OCI-LY7 (cell line): ENCODE results near the gene KRTAP5-4. TPM values are rescaled to one million over a fixed set of nuclear protein-coding genes. Genes with fewer than 3 reads are reported as not detected.

Experiments
- BruUV-seq: library from RNA; stranded (reverse); fragments of 400-500 nt; replicated peaks from 2 replicates; lab custom pipeline; 2021; lab: Mats Ljungman, UMichigan
- CTCF ChIA-PET: fragments of 300-600 bp; sonication (Branson Sonifier 250); formaldehyde crosslinking; loops from one replicate; lab custom pipeline; 2022; ENCODE audit warnings: antibody characterized with exemption; ENCODE audit not compliant: unreplicated experiment; lab: Charles Lee
- POLR2A ChIA-PET: fragments of 300-600 bp; sonication (Branson Sonifier 250); formaldehyde crosslinking; loops from one replicate; lab custom pipeline; 2022; ENCODE audit warnings: antibody characterized with exemption; lab: Charles Lee
- DNase-seq: peaks from one replicate; pipeline ENCODE4 v3.0.0-alpha.2; 2015; ENCODE audit warnings: low spot score
- H2AFZ ChIP-seq: fragments of 200-600 bp; sonication (generic), shearing (Covaris generic); 2 replicates; pipeline ENCODE4 v1.6.1; 2014; ENCODE audit warnings: mild to moderate bottlenecking, antibody characterized with exemption, low read length, moderate library complexity
- H3K27ac ChIP-seq: fragments of 200-600 bp; sonication (generic); 2 replicates; pipeline ENCODE4 v1.5.1; 2014; ENCODE audit warnings: mixed run types, low read depth, mild to moderate bottlenecking, moderate library complexity, low read length, inconsistent platforms; ENCODE audit not compliant: poor library complexity, severe bottlenecking
- H3K36me3 ChIP-seq: fragments of 200-600 bp; sonication (generic); 2 replicates; pipeline ENCODE4 v1.6.1; 2014; ENCODE audit warnings: mild to moderate bottlenecking, antibody characterized with exemption, low read length, moderate library complexity, mixed read lengths; ENCODE audit not compliant: insufficient read depth
- H3K4me1 ChIP-seq: fragments of 200-600 bp; sonication (generic); 2 replicates; pipeline ENCODE4 v1.5.1; 2014; ENCODE audit warnings: mild to moderate bottlenecking, low read length; ENCODE audit not compliant: insufficient read depth, poor library complexity, severe bottlenecking
- H3K4me2 ChIP-seq: fragments of 200-600 bp; sonication (generic); 2 replicates; pipeline ENCODE4 v1.6.1; 2014; ENCODE audit warnings: mild to moderate bottlenecking, low read length
- H3K4me3 ChIP-seq: fragments of 200-600 bp; sonication (generic); 2 replicates; pipeline ENCODE4 v1.5.1; 2014; ENCODE audit warnings: mild to moderate bottlenecking, low read depth, low read length; ENCODE audit not compliant: poor library complexity, severe bottlenecking
- H3K79me2 ChIP-seq: fragments of 200-600 bp; sonication (generic); 2 replicates; pipeline ENCODE4 v1.6.1; 2016; ENCODE audit warnings: low read depth, mild to moderate bottlenecking, low read length, moderate library complexity, mixed read lengths; ENCODE audit not compliant: insufficient read depth
- H3K9me2 ChIP-seq: fragments of 200-600 bp; sonication (generic); 2 replicates; pipeline ENCODE4 v1.6.1; 2016; ENCODE audit warnings: mild to moderate bottlenecking, low read length, mixed read lengths; ENCODE audit not compliant: insufficient read depth
- H3K9me3 ChIP-seq: fragments of 200-600 bp; sonication (generic); 2 replicates; pipeline ENCODE4 v1.6.1; 2014; ENCODE audit warnings: mild to moderate bottlenecking, mixed run types, low read length, mixed read lengths
- H4K20me1 ChIP-seq: fragments of 200-600 bp; sonication (generic); 2 replicates; pipeline ENCODE4 v1.6.1; 2014; ENCODE audit warnings: mild to moderate bottlenecking, antibody characterized with exemption, low read length, moderate library complexity, mixed read lengths; ENCODE audit not compliant: insufficient read depth
- EZH2phosphoT487 ChIP-seq: fragments of 200-600 bp; sonication (generic); IDR thresholded peaks from 2 replicates; pipeline ENCODE4 v1.6.1; 2018; ENCODE audit warnings: low read depth, borderline replicate concordance, mild to moderate bottlenecking, mixed run types, antibody characterized with exemption, low read length, moderate library complexity, mixed read lengths
- intact Hi-C: fragments of 100-400 bp; cut with micrococcal nuclease; formaldehyde crosslinking; loops from one replicate; pipeline ENCODE4 v1.10.0; 2022; ENCODE audit not compliant: unreplicated experiment
- total RNA-seq, 2 experiments: library from RNA; depleted of rRNA in 1 of 2; stranded (reverse); fragments of >200 nt in 1 of 2; shearing (Covaris generic) in 1 of 2; gene quantifications; 2 replicates each; pipeline ENCODE4 v1.2.3, GENCODE V29; 2014 to 2022
- TF ChIP-seq, protein P1 (sequence below): fragments of 200-600 bp; sonication (generic); conservative IDR thresholded peaks from 2 replicates; pipeline ENCODE4 v1.5.1; 2014; ENCODE audit warnings: mild to moderate bottlenecking, antibody characterized with exemption, low read length, moderate library complexity, mixed read lengths

KRTAP5-4 gene
- total RNA-seq, 2 experiments from 2014 or later, result not detected

- Histone ChIP-seq H3K4me3 (no peak overlapping the region), H3K9me3 (no peaks in the 10 kb centered on the region), H3K36me3 (no peaks in the 10 kb centered on the region), H3K27ac (no peak overlapping the region), H3K4me2 (no peak overlapping the region), H3K4me1 (no peaks in the 10 kb centered on the region), H4K20me1 (no peaks in the 10 kb centered on the region), H3K79me2 (no peaks in the 10 kb centered on the region), H3K9me2 (no peaks in the 10 kb centered on the region), H2AFZ (no peak overlapping the region)
- ChIA-PET POLR2A (interaction anchor here (0.6 kb wide), 1 partner anchor 454 kb away, joined by 3 read pairs; no protein-coding TSS in a partner anchor), CTCF (no interaction called here)
- DNase-seq, result no peak
- TF ChIP-seq EZH2phosphoT487, result no peak
- TF ChIP-seq, protein P1, sequence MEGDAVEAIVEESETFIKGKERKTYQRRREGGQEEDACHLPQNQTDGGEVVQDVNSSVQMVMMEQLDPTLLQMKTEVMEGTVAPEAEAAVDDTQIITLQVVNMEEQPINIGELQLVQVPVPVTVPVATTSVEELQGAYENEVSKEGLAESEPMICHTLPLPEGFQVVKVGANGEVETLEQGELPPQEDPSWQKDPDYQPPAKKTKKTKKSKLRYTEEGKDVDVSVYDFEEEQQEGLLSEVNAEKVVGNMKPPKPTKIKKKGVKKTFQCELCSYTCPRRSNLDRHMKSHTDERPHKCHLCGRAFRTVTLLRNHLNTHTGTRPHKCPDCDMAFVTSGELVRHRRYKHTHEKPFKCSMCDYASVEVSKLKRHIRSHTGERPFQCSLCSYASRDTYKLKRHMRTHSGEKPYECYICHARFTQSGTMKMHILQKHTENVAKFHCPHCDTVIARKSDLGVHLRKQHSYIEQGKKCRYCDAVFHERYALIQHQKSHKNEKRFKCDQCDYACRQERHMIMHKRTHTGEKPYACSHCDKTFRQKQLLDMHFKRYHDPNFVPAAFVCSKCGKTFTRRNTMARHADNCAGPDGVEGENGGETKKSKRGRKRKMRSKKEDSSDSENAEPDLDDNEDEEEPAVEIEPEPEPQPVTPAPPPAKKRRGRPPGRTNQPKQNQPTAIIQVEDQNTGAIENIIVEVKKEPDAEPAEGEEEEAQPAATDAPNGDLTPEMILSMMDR, result no peak
- intact Hi-C loops, result no loop called here
- BruUV-seq, result no TSS peak
Measured at GRCh38 chr11:1669546-1670218, 47.7 kb upstream of the KRTAP5-4 start.

- H3K36me3 ChIP-seq, result no peaks in the 10 kb centered on the region
- H3K9me3 ChIP-seq, result no peaks in the 10 kb centered on the region
- ChIA-PET CTCF (no interaction called here), POLR2A (no interaction called here)
- H3K4me1 ChIP-seq, result no peaks in the 10 kb centered on the region
- no TSS peak for BruUV-seq
- intact Hi-C loops, result no loop called here
- DNase-seq, result no peak
- no peak overlapping the region for H3K4me2 ChIP-seq
- TF ChIP-seq, protein P1, result no peak
- TF ChIP-seq EZH2phosphoT487, result no peak
- H3K4me3 ChIP-seq, result no peak overlapping the region
- no peaks in the 10 kb centered on the region for H3K79me2 ChIP-seq
- no peaks in the 10 kb centered on the region for H4K20me1 ChIP-seq
- no peak overlapping the region for H2AFZ ChIP-seq
- H3K27ac ChIP-seq, result no peak overlapping the region
- H3K9me2 ChIP-seq, result no peaks in the 10 kb centered on the region
Measured at GRCh38 chr11:1668911-1669473, 47.1 kb upstream of the KRTAP5-4 start.

DNA sequence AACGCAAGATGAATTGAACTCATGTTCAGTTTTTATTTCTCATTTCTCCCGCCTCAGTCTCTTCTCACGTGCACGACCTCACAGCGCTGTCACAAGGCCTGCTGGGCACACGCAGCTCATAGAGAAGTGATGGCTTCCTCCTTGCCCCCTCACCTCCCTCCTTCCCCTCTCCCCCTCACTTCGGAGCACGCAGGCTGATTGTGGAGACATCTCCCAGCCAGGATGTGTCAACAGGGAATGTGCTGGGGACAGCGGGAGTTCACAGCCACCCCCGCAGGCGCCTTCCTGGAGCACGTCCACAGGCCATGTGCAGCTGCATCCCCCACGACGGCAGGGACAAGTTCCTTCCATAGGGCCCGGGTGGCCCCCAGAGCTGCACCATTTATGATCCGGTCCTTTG lies 46.0 kb upstream of the KRTAP5-4 start:
- DNase-seq, result no peak
- intact Hi-C loops, result no loop called here
- no TSS peak for BruUV-seq
- no peaks in the 10 kb centered on the region for H3K4me1 ChIP-seq
- no peak overlapping the region for H3K27ac ChIP-seq
- H3K79me2 ChIP-seq, result no peaks in the 10 kb centered on the region
- no peak overlapping the region for H3K4me3 ChIP-seq
- CTCF ChIA-PET, result no interaction called here
- no peaks in the 10 kb centered on the region for H4K20me1 ChIP-seq
- H3K36me3 ChIP-seq, result no peaks in the 10 kb centered on the region
- H3K9me2 ChIP-seq, result no peaks in the 10 kb centered on the region
- H3K9me3 ChIP-seq, result no peaks in the 10 kb centered on the region
- TF ChIP-seq, protein P1, result no peak
- no peak for TF ChIP-seq EZH2phosphoT487
- H2AFZ ChIP-seq, result no peak overlapping the region
- no peak overlapping the region for H3K4me2 ChIP-seq
- POLR2A ChIA-PET, result no interaction called here
